ENCODE measurements around the gene INSYN2B.

DNA sequence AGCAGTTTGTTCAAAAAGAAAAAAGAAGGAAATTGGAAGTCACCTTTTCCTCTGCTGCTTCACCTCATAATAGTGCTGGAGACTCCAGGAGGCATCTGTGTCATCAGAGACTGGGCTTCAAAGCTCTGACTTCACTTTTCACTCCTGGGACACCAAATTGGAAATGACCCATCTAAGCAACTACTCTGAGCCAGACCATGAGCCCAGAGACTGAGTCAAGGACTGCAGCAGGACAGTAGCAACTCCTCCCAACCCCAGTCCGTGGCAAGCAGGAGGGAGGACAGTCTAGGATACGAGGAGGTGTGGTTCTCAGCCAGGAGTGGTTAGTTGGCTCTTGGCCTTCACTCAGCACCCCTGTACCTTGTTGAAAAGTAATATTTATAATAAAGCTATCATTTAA, 131.5 kb downstream of the INSYN2B start:
- TF ChIP-seq CTCF (IDR thresholded peaks at IDR 0.05) (no peak), POLR2A (IDR thresholded peaks at IDR 0.05) (no peak)

All from thyroid gland (tissue), 4 donors.